ENCODE results near the gene ADGRG3. TPM values are rescaled to one million over a fixed set of nuclear protein-coding genes. Genes with fewer than 3 reads are reported as not detected.

ADGRG3 gene
- total and polyA plus RNA-seq, 2 of the 13 experiments (the other 11 are each of a cell fraction or from before 2014, with no cell fraction given), result 2.7 to 11.8 TPM

DNA sequence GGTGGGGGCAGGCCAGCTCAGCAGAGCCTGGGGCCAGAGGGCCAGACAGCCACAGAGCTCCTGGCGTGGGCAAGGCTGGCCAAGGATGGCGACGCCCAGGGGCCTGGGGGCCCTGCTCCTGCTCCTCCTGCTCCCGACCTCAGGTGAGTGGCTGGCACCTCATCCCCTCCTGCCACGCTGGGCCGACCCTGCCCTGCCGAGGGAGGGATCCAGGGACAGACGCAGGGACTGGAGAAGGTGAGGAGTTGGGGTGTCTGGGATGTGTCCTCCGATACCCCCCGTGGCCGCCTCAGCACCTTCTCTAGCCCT lies at the start of gene ADGRG3 (continued):
- TF ChIP-seq MBNL3 (CRISPR knock-in tag; conservative IDR thresholded peaks at IDR 0.05), result no peak
- no peak for TF ChIP-seq ZNF101 (CRISPR knock-in tag; IDR thresholded peaks at IDR 0.05; ENCODE audit: borderline replicate concordance, low read depth)
- TF ChIP-seq, protein P1, sequence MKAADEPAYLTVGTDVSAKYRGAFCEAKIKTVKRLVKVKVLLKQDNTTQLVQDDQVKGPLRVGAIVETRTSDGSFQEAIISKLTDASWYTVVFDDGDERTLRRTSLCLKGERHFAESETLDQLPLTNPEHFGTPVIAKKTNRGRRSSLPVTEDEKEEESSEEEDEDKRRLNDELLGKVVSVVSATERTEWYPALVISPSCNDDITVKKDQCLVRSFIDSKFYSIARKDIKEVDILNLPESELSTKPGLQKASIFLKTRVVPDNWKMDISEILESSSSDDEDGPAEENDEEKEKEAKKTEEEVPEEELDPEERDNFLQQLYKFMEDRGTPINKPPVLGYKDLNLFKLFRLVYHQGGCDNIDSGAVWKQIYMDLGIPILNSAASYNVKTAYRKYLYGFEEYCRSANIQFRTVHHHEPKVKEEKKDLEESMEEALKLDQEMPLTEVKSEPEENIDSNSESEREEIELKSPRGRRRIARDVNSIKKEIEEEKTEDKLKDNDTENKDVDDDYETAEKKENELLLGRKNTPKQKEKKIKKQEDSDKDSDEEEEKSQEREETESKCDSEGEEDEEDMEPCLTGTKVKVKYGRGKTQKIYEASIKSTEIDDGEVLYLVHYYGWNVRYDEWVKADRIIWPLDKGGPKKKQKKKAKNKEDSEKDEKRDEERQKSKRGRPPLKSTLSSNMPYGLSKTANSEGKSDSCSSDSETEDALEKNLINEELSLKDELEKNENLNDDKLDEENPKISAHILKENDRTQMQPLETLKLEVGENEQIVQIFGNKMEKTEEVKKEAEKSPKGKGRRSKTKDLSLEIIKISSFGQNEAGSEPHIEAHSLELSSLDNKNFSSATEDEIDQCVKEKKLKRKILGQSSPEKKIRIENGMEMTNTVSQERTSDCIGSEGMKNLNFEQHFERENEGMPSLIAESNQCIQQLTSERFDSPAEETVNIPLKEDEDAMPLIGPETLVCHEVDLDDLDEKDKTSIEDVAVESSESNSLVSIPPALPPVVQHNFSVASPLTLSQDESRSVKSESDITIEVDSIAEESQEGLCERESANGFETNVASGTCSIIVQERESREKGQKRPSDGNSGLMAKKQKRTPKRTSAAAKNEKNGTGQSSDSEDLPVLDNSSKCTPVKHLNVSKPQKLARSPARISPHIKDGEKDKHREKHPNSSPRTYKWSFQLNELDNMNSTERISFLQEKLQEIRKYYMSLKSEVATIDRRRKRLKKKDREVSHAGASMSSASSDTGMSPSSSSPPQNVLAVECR (CRISPR knock-in tag; IDR thresholded peaks at IDR 0.05; ENCODE audit: borderline replicate concordance), result no peak
- TF ChIP-seq ZNF709 (CRISPR knock-in tag; IDR thresholded peaks at IDR 0.05), result no peak
- 0 out of 2 replicates have a peak, but pooled peaks have one; percentile 10 for TF ChIP-seq ARHGAP35 (CRISPR knock-in tag; IDR thresholded peaks at IDR 0.05; ENCODE audit: borderline replicate concordance)
- no peak; the same call in 1 of the 2 replicates for TF ChIP-seq ZNF788 (CRISPR knock-in tag; IDR thresholded peaks at IDR 0.05; ENCODE audit: borderline replicate concordance)
- TF ChIP-seq ZEB1 (IDR thresholded peaks at IDR 0.05; ENCODE audit: insufficient replicate concordance, low read depth), result no peak
- TF ChIP-seq, protein P2, sequence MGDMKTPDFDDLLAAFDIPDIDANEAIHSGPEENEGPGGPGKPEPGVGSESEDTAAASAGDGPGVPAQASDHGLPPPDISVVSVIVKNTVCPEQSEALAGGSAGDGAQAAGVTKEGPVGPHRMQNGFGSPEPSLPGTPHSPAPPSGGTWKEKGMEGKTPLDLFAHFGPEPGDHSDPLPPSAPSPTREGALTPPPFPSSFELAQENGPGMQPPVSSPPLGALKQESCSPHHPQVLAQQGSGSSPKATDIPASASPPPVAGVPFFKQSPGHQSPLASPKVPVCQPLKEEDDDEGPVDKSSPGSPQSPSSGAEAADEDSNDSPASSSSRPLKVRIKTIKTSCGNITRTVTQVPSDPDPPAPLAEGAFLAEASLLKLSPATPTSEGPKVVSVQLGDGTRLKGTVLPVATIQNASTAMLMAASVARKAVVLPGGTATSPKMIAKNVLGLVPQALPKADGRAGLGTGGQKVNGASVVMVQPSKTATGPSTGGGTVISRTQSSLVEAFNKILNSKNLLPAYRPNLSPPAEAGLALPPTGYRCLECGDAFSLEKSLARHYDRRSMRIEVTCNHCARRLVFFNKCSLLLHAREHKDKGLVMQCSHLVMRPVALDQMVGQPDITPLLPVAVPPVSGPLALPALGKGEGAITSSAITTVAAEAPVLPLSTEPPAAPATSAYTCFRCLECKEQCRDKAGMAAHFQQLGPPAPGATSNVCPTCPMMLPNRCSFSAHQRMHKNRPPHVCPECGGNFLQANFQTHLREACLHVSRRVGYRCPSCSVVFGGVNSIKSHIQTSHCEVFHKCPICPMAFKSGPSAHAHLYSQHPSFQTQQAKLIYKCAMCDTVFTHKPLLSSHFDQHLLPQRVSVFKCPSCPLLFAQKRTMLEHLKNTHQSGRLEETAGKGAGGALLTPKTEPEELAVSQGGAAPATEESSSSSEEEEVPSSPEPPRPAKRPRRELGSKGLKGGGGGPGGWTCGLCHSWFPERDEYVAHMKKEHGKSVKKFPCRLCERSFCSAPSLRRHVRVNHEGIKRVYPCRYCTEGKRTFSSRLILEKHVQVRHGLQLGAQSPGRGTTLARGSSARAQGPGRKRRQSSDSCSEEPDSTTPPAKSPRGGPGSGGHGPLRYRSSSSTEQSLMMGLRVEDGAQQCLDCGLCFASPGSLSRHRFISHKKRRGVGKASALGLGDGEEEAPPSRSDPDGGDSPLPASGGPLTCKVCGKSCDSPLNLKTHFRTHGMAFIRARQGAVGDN (CRISPR knock-in tag; IDR thresholded peaks at IDR 0.05), result peak; percentile 10; the same call in 1 of the 2 replicates
- TF ChIP-seq, protein P3, sequence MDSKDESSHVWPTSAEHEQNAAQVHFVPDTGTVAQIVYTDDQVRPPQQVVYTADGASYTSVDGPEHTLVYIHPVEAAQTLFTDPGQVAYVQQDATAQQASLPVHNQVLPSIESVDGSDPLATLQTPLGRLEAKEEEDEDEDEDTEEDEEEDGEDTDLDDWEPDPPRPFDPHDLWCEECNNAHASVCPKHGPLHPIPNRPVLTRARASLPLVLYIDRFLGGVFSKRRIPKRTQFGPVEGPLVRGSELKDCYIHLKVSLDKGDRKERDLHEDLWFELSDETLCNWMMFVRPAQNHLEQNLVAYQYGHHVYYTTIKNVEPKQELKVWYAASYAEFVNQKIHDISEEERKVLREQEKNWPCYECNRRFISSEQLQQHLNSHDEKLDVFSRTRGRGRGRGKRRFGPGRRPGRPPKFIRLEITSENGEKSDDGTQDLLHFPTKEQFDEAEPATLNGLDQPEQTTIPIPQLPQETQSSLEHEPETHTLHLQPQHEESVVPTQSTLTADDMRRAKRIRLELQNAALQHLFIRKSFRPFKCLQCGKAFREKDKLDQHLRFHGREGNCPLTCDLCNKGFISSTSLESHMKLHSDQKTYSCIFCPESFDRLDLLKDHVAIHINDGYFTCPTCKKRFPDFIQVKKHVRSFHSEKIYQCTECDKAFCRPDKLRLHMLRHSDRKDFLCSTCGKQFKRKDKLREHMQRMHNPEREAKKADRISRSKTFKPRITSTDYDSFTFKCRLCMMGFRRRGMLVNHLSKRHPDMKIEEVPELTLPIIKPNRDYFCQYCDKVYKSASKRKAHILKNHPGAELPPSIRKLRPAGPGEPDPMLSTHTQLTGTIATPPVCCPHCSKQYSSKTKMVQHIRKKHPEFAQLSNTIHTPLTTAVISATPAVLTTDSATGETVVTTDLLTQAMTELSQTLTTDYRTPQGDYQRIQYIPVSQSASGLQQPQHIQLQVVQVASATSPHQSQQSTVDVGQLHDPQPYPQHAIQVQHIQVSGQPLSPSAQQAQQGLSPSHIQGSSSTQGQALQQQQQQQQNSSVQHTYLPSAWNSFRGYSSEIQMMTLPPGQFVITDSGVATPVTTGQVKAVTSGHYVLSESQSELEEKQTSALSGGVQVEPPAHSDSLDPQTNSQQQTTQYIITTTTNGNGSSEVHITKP (CRISPR knock-in tag; IDR thresholded peaks at IDR 0.05; ENCODE audit: low read depth), result no peak
- TF ChIP-seq, protein P4, sequence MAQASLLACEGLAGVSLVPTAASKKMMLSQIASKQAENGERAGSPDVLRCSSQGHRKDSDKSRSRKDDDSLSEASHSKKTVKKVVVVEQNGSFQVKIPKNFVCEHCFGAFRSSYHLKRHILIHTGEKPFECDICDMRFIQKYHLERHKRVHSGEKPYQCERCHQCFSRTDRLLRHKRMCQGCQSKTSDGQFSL (CRISPR knock-in tag; IDR thresholded peaks at IDR 0.05), result no peak
- peak; percentile 80; the same call in 1 of the 2 replicates for TF ChIP-seq HIC2 (CRISPR knock-in tag; IDR thresholded peaks at IDR 0.05; ENCODE audit: low read depth)
- TF ChIP-seq ZBTB7A (CRISPR knock-in tag; IDR thresholded peaks at IDR 0.05), result 0 out of 2 replicates have a peak, but pooled peaks have one; percentile 40
- TF ChIP-seq RBAK (CRISPR knock-in tag; IDR thresholded peaks at IDR 0.05), result peak; percentile 10; the same call in 1 of the 2 replicates
- TF ChIP-seq SOX6 (IDR thresholded peaks at IDR 0.05), result no peak
- TF ChIP-seq SOX6 (CRISPR knock-in tag; IDR thresholded peaks at IDR 0.05), result no peak; the same call in 1 of the 2 replicates

Measured in HepG2 (cell line).